Fibroblast of the aortic adventitia (primary cell): ENCODE results near the gene AVPR2. TPM values are rescaled to one million over a fixed set of nuclear protein-coding genes. Genes with fewer than 3 reads are reported as not detected.
A peak's percentile ranks its signal among the peaks of the same experiment; 100 is the strongest.

Experiments
- DNase-seq: peaks from one replicate; pipeline ENCODE4 v3.0.0-alpha.2; 2010; ENCODE audit warnings: low read depth
- H3K4me3 ChIP-seq: 2 replicates; pipeline ENCODE4 v1.5.1; 2011; ENCODE audit warnings: low read depth, mild to moderate bottlenecking, control low read depth, low read length, moderate library complexity
- total RNA-seq: library from RNA; depleted of rRNA; stranded (reverse); fragments of >200 nt; gene quantifications from 2 replicates; pipeline ENCODE4 v1.2.3, GENCODE V29; 2012; ENCODE audit warnings: low replicate concordance
- TF ChIP-seq, protein P1 (sequence below): IDR thresholded peaks from 2 replicates; pipeline ENCODE4 v1.5.1; 2011; ENCODE audit warnings: mild to moderate bottlenecking, low read length, control low read depth, inconsistent platforms; ENCODE audit not compliant: insufficient read depth

AVPR2 gene
- total RNA-seq, 1 donor, result not detected

DNA sequence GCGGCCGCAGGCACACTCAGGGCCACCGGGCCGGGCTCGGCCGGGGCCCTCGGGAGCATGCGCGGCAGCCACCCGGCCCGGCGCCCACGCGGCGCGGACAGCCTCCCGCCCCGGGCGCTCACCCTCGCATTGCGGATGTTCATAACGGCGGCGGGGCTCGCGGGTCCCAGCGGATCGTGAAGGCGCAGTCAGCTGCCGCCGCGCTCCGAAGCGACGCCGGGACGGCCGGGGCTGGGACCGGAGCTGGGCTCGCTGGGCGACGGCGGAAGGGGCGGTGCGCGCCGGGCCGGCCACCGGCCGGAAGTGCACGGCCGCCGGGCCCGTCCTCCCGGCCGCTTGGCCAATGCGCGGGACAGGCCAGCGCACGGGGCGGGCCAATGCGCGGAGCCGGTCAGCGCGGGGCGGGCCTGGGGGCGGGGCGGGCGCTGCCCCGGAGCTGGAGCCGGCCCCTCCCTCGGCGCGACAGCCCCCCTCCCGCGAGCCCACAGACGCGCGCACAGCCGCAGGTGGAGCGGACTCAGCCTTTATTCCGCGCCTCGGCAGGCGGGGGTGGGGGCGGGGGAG lies 30.4 kb downstream of the AVPR2 start, which contains the start of gene NAA10:
Gene NAA10 (minus strand): TSS at position 276 of the 564 bp plus-strand sequence. CDS start 133 bp downstream, at position 143.
- TF ChIP-seq, protein P1, sequence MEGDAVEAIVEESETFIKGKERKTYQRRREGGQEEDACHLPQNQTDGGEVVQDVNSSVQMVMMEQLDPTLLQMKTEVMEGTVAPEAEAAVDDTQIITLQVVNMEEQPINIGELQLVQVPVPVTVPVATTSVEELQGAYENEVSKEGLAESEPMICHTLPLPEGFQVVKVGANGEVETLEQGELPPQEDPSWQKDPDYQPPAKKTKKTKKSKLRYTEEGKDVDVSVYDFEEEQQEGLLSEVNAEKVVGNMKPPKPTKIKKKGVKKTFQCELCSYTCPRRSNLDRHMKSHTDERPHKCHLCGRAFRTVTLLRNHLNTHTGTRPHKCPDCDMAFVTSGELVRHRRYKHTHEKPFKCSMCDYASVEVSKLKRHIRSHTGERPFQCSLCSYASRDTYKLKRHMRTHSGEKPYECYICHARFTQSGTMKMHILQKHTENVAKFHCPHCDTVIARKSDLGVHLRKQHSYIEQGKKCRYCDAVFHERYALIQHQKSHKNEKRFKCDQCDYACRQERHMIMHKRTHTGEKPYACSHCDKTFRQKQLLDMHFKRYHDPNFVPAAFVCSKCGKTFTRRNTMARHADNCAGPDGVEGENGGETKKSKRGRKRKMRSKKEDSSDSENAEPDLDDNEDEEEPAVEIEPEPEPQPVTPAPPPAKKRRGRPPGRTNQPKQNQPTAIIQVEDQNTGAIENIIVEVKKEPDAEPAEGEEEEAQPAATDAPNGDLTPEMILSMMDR, result no peak
- peak within 1 kb of the TSS; percentile 79 for H3K4me3 ChIP-seq
- peak; percentile 57 for DNase-seq

DNA sequence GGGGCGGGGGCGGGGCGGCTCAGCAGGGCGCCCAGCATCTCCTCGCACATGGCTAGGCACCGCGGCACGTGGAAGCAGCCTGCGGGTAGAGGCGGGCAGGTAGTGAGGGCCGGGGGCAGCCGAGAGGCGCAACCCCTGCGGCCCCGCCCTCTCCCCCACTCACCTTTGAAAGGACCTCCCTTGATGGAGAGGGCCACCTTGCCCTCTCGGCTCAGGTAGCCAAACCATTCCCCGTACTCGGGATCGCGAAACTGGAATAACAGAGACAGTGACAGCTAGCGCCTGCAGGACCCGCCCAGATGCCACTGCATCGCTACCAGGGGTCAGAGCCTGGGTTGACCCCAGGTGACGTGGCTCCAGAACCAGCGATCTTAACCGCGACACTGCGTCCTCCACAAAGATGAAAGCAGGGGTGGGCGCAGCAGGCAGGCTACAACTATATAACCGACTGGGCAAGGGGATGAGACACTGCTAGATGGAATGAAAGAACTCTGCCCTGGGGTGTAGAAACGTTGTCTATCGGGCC lies 30.9 kb downstream of the AVPR2 start:
- DNase-seq, result no peak

DNA sequence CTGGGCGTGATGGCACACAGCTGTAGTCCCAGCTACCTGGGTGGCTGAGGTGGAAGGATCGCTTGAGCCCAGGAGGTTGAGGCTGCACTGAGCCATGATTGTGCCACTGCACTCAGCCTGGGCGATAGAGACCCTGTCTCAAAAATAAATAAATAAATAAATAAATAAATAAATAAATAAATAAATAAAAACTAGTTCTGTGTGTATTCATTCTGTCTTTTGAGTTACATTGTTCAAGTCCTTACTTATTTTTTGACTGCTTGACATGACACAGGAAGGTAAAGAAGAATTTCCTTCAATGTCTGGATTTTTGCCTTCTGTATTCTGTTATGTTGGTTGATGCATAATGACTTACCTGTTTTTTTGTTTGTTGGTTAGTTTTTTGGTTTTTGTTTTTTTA lies 32.6 kb downstream of the AVPR2 start:
- TF ChIP-seq, protein P1, result no peak
- no peak overlapping the region for H3K4me3 ChIP-seq
- no peak for DNase-seq

More for the DNA sequence above, 30.9 kb downstream of the AVPR2 start:
- TF ChIP-seq, protein P1, result no peak
- H3K4me3 ChIP-seq, result peak overlapping the region; percentile 52

DNA sequence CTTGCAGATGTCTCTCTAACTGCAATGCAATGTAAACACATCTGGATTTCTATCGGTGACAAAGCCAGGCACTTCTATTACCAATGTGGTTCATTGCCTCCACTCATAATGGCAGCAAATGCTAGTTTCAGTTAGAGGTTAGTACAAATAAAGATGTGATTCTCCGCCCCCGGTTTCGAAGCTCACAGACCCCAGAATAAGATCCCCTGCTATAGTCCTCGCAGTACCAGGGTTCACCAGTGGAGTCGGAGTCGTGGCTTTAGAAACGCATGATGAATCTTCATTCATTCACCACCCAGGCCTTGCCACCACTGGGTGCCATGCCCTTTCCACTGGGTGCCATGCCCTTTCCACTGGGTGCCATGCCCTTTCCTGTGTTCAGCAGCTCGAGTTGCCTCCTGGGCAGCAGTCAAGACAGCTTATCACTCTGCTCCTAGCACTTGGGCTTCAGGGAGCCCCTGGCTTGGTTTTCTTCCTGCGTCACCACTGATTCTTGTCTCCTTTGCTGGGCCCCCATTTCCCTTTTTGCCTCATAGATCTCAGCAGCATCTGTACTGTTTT lies 33.8 kb downstream of the AVPR2 start:
- TF ChIP-seq, protein P1, result no peak
- H3K4me3 ChIP-seq, result no peak overlapping the region
- no peak for DNase-seq

DNA sequence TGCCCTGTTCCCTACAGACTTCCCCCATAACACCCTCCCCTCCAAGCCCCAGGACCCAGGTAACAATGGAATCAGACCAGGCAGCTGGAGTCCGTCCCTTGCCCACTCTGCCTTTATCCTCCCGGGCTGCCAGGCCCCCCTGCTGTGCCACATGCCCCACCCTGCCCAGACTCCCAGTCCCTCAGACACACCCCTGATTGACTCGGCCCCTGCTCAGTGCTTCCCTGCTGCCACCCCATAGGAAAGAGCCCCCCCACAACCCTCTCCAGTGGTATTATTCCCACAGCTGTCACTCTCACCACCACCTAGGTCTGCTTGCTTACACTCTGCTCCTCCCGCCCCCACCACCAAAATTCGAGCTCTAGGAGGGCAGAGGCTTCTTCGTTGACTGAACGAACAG lies 35.1 kb downstream of the AVPR2 start:
- TF ChIP-seq, protein P1, result no peak

DNA sequence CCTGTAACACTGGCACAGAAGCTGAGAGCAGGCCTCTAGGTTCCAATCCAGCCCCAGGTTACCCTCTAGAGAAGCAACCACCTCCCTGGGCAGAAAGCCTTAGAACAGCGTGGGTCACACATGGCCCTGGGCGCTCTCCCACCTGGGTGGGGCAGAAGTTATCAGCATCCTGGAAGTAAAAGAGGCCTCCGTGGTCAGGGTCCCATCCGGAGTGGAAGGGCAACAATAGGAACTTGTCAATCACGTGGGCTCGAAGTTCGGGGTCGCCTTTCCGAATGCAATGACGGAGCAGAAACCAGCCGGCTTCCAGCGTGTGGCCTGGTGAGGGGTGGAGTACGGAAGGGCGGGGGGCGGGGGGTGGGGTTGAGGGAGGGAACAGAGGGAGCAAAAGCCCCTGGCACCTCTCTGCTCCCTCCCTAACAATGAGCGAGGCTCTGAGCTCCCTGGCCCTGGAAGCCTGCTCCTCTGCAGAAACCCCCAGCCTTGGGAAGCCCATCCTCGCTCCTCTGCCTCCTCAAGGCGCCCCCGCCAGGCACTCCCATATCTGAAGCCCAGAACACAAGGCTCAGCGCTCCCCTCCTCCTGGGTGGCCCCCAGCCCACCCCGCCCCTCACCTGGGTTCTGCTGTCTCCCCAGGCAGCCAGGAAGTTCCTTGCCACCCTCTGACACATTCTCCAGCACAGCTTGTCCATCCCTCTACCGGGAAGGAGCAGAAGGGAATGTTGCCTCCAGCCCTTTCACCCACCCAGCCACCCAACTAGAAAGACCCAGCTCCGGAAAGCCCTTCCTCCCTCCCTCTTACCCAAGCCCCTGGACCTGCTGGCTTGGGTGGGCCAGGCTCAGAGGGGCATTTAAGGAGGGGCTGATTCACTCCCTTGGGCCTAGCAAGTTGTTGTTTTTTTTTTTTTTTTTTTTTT lies 37.1 kb downstream of the AVPR2 start:
- TF ChIP-seq, protein P1, result no peak
- H3K4me3 ChIP-seq, result no peak overlapping the region
- DNase-seq, result no peak

More for the DNA sequence above, 35.1 kb downstream of the AVPR2 start:
- no peak for DNase-seq
- H3K4me3 ChIP-seq, result no peak overlapping the region
